Measurements from ENCODE around the gene ARHGAP10. TPM values are rescaled to one million over a fixed set of nuclear protein-coding genes. Genes with fewer than 3 reads are reported as not detected.

The ARHGAP10 gene
- total RNA-seq, 4 donors from 2014 or later, result 186 to 296 (median 192) TPM

GRCh38 chr4:147981305-147981704 lies 249.4 kb downstream of the ARHGAP10 start:
- peaks cover 20 to 70% (median 57%) of the 10 kb centered on the region in 4 donors for H3K4me1 ChIP-seq
- WGBS, result 89% methylated on average over 1 of the region's 1 CpG
- H3K4me3 ChIP-seq, result no peak overlapping the region
- no peak for TF ChIP-seq CTCF (IDR thresholded peaks at IDR 0.05)
- no peak for TF ChIP-seq POLR2AphosphoS5 (IDR thresholded peaks at IDR 0.05)
- TF ChIP-seq POLR2A (IDR thresholded peaks at IDR 0.05; ENCODE audit: low read depth), result no peak
- TF ChIP-seq EP300 (IDR thresholded peaks at IDR 0.05), result no peak
- H3K9me3 ChIP-seq, result no peaks in the 10 kb centered on the region
- intact Hi-C loops (cut with DNase I), result no loop called here
- H3K27ac ChIP-seq (replicated peaks in 1 of 4), result no peak overlapping the region
- no peaks in the 10 kb centered on the region for H3K36me3 ChIP-seq
- H3K27me3 ChIP-seq, result no peaks in the 10 kb centered on the region
- DNase-seq (ENCODE audit: extremely low spot score), result no peak

- no peaks in the 10 kb centered on the region for H3K36me3 ChIP-seq
- intact Hi-C loops (cut with DNase I), result no loop called here
- H3K4me1 ChIP-seq, result peaks cover 15 to 63% (median 50%) of the 10 kb centered on the region in 4 donors
- WGBS, result 77% methylated on average over 15 of the region's 15 CpGs
- TF ChIP-seq POLR2AphosphoS5 (IDR thresholded peaks at IDR 0.05) (no peak), EP300 (IDR thresholded peaks at IDR 0.05) (no peak), CTCF (IDR thresholded peaks at IDR 0.05) (peak; percentile 32 to 60 (median 38)), POLR2A (IDR thresholded peaks at IDR 0.05; ENCODE audit: low read depth) (no peak)
- no peak overlapping the region for H3K4me3 ChIP-seq
- no peak overlapping the region for H3K27ac ChIP-seq (replicated peaks in 1 of 4)
- no peaks in the 10 kb centered on the region for H3K9me3 ChIP-seq
- no peaks in the 10 kb centered on the region for H3K27me3 ChIP-seq
- DNase-seq (ENCODE audit: extremely low spot score), result no peak
These were observed 252.3 kb downstream of the ARHGAP10 start for GRCh38 chr4:147984065-147984777.

- no peaks in the 10 kb centered on the region for H3K9me3 ChIP-seq
- 100% methylated on average over 1 of the region's 2 CpGs for WGBS
- no peak overlapping the region for H3K27ac ChIP-seq (replicated peaks in 1 of 4)
- intact Hi-C loops (cut with DNase I), result no loop called here
- TF ChIP-seq CTCF (IDR thresholded peaks at IDR 0.05) (no peak), POLR2AphosphoS5 (IDR thresholded peaks at IDR 0.05) (no peak), POLR2A (IDR thresholded peaks at IDR 0.05; ENCODE audit: low read depth) (no peak), EP300 (IDR thresholded peaks at IDR 0.05) (no peak)
- peaks cover 15 to 63% (median 50%) of the 10 kb centered on the region in 4 donors for H3K4me1 ChIP-seq
- H3K36me3 ChIP-seq, result no peaks in the 10 kb centered on the region
- no peak for DNase-seq (ENCODE audit: extremely low spot score)
- H3K4me3 ChIP-seq, result no peak overlapping the region
- no peaks in the 10 kb centered on the region for H3K27me3 ChIP-seq
These were observed 252.9 kb downstream of the ARHGAP10 start for GRCh38 chr4:147984778-147985138.

- H3K27me3 ChIP-seq, result no peaks in the 10 kb centered on the region
- no peak overlapping the region for H3K4me3 ChIP-seq
- H3K4me1 ChIP-seq, result peaks cover 15 to 58% (median 47%) of the 10 kb centered on the region in 4 donors
- intact Hi-C loops (cut with DNase I), result no loop called here
- peaks cover 0 to 6% (median 0%) of the 10 kb centered on the region in 4 donors for H3K36me3 ChIP-seq
- no peak overlapping the region for H3K27ac ChIP-seq (replicated peaks in 1 of 4)
- no peaks in the 10 kb centered on the region for H3K9me3 ChIP-seq
- no peak for TF ChIP-seq EP300 (IDR thresholded peaks at IDR 0.05)
- no peak for TF ChIP-seq POLR2A (IDR thresholded peaks at IDR 0.05; ENCODE audit: low read depth)
- no peak for TF ChIP-seq CTCF (IDR thresholded peaks at IDR 0.05)
- no peak for TF ChIP-seq POLR2AphosphoS5 (IDR thresholded peaks at IDR 0.05)
- no peak for DNase-seq (ENCODE audit: extremely low spot score)
- 83% methylated on average over 1 of the region's 3 CpGs for WGBS
These were observed 253.5 kb downstream of the ARHGAP10 start for GRCh38 chr4:147985376-147985775.

Measured in esophagus muscularis mucosa (tissue), 4 donors.